ENCODE measurements around the gene JAZF1. TPM values are rescaled to one million over a fixed set of nuclear protein-coding genes. Genes with fewer than 3 reads are reported as not detected.

JAZF1 gene
- total and polyA plus RNA-seq, 9 of the 15 experiments (the other 6 are each of a cell fraction or from before 2014, with no cell fraction given), result 0.04 to 0.64 (median 0.11) TPM; not detected in 3

DNA sequence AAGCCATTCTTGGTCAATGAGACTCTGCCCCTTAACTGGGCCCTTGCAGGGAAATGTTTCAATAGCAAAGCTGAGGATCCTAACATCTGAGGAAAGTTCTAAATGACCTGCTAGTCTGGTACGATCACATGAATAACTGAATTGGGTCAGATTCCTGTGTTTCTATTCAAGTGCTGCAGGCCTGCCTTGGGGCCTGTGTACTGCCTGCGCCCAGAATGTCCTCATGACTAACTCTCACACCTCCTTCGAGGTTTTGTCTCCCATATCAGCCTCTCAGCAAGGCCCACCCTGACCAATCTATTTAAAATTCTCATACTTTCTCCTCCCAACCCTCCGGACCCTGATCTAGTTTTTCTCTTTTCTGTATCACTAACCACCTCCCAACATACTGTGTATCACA is 4.4 kb downstream of the JAZF1 start:
- H3K36me3 ChIP-seq (ENCODE audit: control insufficient read depth, insufficient read depth, low read length), result no peaks in the 10 kb centered on the region
- no TSS peak for BruUV-seq (replicated peaks)
- DNase-seq (ENCODE audit: extremely low read depth in 1 of 4, low spot score in 3 of 4) (no peak), FAIRE-seq (no peak), ATAC-seq (no peak)
- no peak overlapping the region for H3K4me2 ChIP-seq (ENCODE audit: insufficient read depth, low read length)
- POLR2A ChIA-PET, result interaction anchor here (0.8 kb wide), 1 partner anchor 15 kb away, joined by 3 read pairs; no protein-coding TSS in a partner anchor
- H3K27ac ChIP-seq (ENCODE audit: extremely low read depth, low read depth, low read length), result no peak overlapping the region
- no peak for TF ChIP-seq IRF2 (CRISPR knock-in tag; IDR thresholded peaks at IDR 0.05)
- TF ChIP-seq NR2C2 (CRISPR knock-in tag; IDR thresholded peaks at IDR 0.05), result no peak
- TF ChIP-seq NR2C2 (tag; IDR thresholded peaks at IDR 0.05), result no peak
- no peak for TF ChIP-seq IRF1 (CRISPR knock-in tag; IDR thresholded peaks at IDR 0.05; ENCODE audit: borderline replicate concordance)
- no peak for TF ChIP-seq POLR3G (IDR thresholded peaks at IDR 0.05; ENCODE audit: extremely low read depth, insufficient read length, insufficient replicate concordance)
- no peak for TF ChIP-seq MEF2D (tag; conservative IDR thresholded peaks at IDR 0.05; ENCODE audit: low read depth)
- TF ChIP-seq KDM4B (IDR thresholded peaks at IDR 0.05; ENCODE audit: borderline replicate concordance in 2 of 2, low read depth in 1 of 2), result no peak
- TF ChIP-seq POLR3A (IDR thresholded peaks at IDR 0.05; ENCODE audit: borderline replicate concordance, extremely low read depth, insufficient read depth, insufficient read length), result no peak
- TF ChIP-seq BCL6 (CRISPR knock-in tag; IDR thresholded peaks at IDR 0.05), result no peak
- CTCF ChIA-PET (ENCODE audit: low intra/inter-chr PET ratio), result no interaction called here
- H3K4me3 ChIP-seq, result no peak overlapping the region
- no peaks in the 10 kb centered on the region for H3K79me2 ChIP-seq (ENCODE audit: control insufficient read depth, insufficient read depth, low read length)
- H4K20me1 ChIP-seq (replicated peaks; ENCODE audit: control insufficient read depth, insufficient read depth, low read length), result no peaks in the 10 kb centered on the region; the same call in 1 of the 2 replicates
- in situ Hi-C loops (cut with MboI) (no loop called here), intact Hi-C loops (cut with micrococcal nuclease) (no loop called here)
- H3K9me3 ChIP-seq (replicated peaks; ENCODE audit: control insufficient read depth, insufficient read depth, low read depth, low read length), result no peaks in the 10 kb centered on the region
- 6% methylated on average over 4 of the region's 4 CpGs for WGBS (ENCODE audit: insufficient coverage, low coverage, missing lambda C conversion rate)
- H3K4me1 ChIP-seq (replicated peaks in 1 of 2; ENCODE audit: control insufficient read depth in 2 of 2, insufficient read depth in 2 of 2, low read length in 2 of 2), result peaks cover 0 to 11% of the 10 kb centered on the region in 2 experiments; a peak in 2 of 5 replicates
- H2AFZ ChIP-seq (ENCODE audit: low read depth, low read length), result no peak overlapping the region
- H3K9ac ChIP-seq (ENCODE audit: insufficient read depth in 1 of 2, low read depth in 2 of 2, low read length in 2 of 2), result no peak overlapping the region
- H3K27me3 ChIP-seq (ENCODE audit: control insufficient read depth in 2 of 2, insufficient read depth in 2 of 2, low read length in 2 of 2), result peaks cover 10 to 11% of the 10 kb centered on the region in 2 experiments; a peak in 3 of 5 replicates
- H3K9me1 ChIP-seq (ENCODE audit: control insufficient read depth, insufficient read depth, low read length), result no peaks in the 10 kb centered on the region

Data from K562 (cell line).